ENCODE data around the gene HIPK2. TPM values are rescaled to one million over a fixed set of nuclear protein-coding genes. Genes with fewer than 3 reads are reported as not detected.
A peak's percentile ranks its signal among the peaks of the same experiment; 100 is the strongest.
"Not testable (repeated sequence)": the region's sequence is repeated elsewhere in the genome, so short reads cannot be mapped to it uniquely, and the experiment has no call there.

The HIPK2 gene
- total RNA-seq, 3 donors from 2014 or later (not counting 1 experiment from before 2014, with no cell fraction given), result 127 to 145 (median 144) TPM

DNA sequence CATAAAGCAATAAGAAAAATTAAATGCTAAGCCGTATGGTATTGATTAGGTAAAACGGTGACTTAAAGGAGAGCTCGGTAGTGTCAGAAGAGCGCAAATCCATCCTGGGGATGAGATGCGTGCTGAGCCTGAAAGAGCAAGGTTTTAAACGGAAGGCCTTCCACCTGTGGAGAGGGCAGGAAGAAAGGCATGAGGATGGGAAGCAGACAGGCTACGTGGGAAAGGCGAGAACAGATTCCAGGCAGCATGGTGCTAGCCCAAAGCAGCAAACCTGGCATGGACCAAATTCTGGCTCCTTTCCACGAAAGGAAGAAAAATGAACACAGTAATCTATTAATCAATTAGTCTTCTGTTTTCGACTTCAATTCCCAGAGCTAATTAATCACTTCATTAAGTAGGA is 103.5 kb downstream of the HIPK2 start:
- Histone ChIP-seq H3K4me3 (ENCODE audit: low read length) (no peak overlapping the region), H3K27ac (ENCODE audit: low read length) (no peak overlapping the region), H3K27me3 (ENCODE audit: control insufficient read depth, insufficient read depth, low read length) (no peaks in the 10 kb centered on the region), H3K36me3 (ENCODE audit: control insufficient read depth, insufficient read depth, low read length) (no peaks in the 10 kb centered on the region), H3K9me3 (ENCODE audit: control insufficient read depth, insufficient read depth, low read length) (no peaks in the 10 kb centered on the region), H3K4me1 (ENCODE audit: control insufficient read depth, insufficient read depth, low read length) (peaks cover 6% of the 10 kb centered on the region)
- ATAC-seq (no peak), DNase-seq (no peak)
- Mint-ChIP-seq H3K4me1 (peaks cover 42 to 55% of the 10 kb centered on the region in 2 donors), H3K9me3 (no peaks in the 10 kb centered on the region), H3K4me3 (no peak overlapping the region), H3K36me3 (no peaks in the 10 kb centered on the region), H3K27ac (peak overlapping the region; percentile 50 to 56), H3K27me3 (ENCODE audit: low read depth in 2 of 2) (no peaks in the 10 kb centered on the region)
- TF ChIP-seq, protein P1, sequence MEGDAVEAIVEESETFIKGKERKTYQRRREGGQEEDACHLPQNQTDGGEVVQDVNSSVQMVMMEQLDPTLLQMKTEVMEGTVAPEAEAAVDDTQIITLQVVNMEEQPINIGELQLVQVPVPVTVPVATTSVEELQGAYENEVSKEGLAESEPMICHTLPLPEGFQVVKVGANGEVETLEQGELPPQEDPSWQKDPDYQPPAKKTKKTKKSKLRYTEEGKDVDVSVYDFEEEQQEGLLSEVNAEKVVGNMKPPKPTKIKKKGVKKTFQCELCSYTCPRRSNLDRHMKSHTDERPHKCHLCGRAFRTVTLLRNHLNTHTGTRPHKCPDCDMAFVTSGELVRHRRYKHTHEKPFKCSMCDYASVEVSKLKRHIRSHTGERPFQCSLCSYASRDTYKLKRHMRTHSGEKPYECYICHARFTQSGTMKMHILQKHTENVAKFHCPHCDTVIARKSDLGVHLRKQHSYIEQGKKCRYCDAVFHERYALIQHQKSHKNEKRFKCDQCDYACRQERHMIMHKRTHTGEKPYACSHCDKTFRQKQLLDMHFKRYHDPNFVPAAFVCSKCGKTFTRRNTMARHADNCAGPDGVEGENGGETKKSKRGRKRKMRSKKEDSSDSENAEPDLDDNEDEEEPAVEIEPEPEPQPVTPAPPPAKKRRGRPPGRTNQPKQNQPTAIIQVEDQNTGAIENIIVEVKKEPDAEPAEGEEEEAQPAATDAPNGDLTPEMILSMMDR (IDR thresholded peaks at IDR 0.05), result no peak
- 98% methylated on average over 8 of the region's 10 CpGs for WGBS (ENCODE audit: insufficient coverage)
- intact Hi-C loops (cut with micrococcal nuclease), result no loop called here

DNA sequence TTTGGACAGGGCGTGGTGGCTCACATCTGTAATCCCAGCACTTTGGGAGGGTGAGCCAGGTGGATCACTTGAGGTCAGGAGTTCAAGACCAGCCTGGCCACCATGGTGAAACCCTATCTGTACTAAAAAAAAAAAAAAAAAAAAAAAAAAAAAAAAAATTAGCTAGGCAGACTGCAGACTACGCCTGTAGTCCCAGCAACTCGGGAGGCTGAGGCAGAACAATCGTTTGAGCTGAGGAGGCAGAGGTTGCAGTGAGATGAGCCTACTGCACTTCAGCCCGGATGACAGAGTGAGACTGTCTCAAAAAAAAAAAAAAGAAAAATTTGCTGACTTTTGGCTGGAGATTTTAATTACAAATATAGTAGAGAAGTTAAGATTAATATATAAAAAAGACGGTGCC is 104.0 kb downstream of the HIPK2 start:
- peak overlapping the region; percentile 56 to 70 for H3K27ac Mint-ChIP-seq
- H3K4me1 Mint-ChIP-seq, result peaks cover 48 to 55% of the 10 kb centered on the region in 2 donors
- Histone ChIP-seq H3K36me3 (ENCODE audit: control insufficient read depth, insufficient read depth, low read length) (no peaks in the 10 kb centered on the region), H3K4me3 (ENCODE audit: low read length) (no peak overlapping the region), H3K27ac (ENCODE audit: low read length) (no peak overlapping the region), H3K9me3 (ENCODE audit: control insufficient read depth, insufficient read depth, low read length) (no peaks in the 10 kb centered on the region), H3K27me3 (ENCODE audit: control insufficient read depth, insufficient read depth, low read length) (no peaks in the 10 kb centered on the region), H3K4me1 (ENCODE audit: control insufficient read depth, insufficient read depth, low read length) (peaks cover 6% of the 10 kb centered on the region)
- WGBS (ENCODE audit: insufficient coverage), result 91% methylated on average over 5 of the region's 6 CpGs
- no peaks in the 10 kb centered on the region for H3K36me3 Mint-ChIP-seq
- intact Hi-C loops (cut with micrococcal nuclease), result no loop called here
- DNase-seq, result no peak
- H3K4me3 Mint-ChIP-seq, result no peak overlapping the region
- no peak for ATAC-seq
- H3K27me3 Mint-ChIP-seq (ENCODE audit: low read depth in 2 of 2), result no peaks in the 10 kb centered on the region
- no peaks in the 10 kb centered on the region for H3K9me3 Mint-ChIP-seq
- TF ChIP-seq, protein P1 (IDR thresholded peaks at IDR 0.05), result no peak

DNA sequence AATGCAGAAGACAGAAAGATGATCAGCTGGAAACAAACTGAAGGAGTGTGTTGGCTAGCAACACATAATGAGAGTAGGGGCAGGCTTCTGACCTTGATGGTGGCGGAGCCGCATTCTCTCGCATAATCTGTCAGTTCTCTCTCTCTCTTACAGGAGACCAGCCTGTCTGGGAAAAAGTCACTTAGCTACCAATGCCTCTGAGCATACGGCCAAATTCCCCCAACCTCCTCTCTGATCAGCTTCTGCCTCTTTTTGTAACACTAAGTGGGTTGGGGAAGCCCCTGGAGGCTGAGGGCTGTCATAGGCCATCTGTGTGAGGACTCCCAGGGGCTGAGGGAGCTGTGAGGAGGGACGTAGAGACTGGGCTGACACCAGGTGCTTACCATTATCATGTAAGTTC is 104.6 kb downstream of the HIPK2 start:
- Histone ChIP-seq H3K27ac (ENCODE audit: low read length) (no peak overlapping the region), H3K36me3 (ENCODE audit: control insufficient read depth, insufficient read depth, low read length) (no peaks in the 10 kb centered on the region), H3K4me1 (ENCODE audit: control insufficient read depth, insufficient read depth, low read length) (peaks cover 6% of the 10 kb centered on the region), H3K4me3 (ENCODE audit: low read length) (no peak overlapping the region), H3K9me3 (ENCODE audit: control insufficient read depth, insufficient read depth, low read length) (no peaks in the 10 kb centered on the region), H3K27me3 (ENCODE audit: control insufficient read depth, insufficient read depth, low read length) (no peaks in the 10 kb centered on the region)
- H3K9me3 Mint-ChIP-seq, result no peaks in the 10 kb centered on the region
- DNase-seq, result peak in 1 of 2 donors; percentile 20
- peaks cover 50 to 57% of the 10 kb centered on the region in 2 donors for H3K4me1 Mint-ChIP-seq
- H3K4me3 Mint-ChIP-seq, result no peak overlapping the region
- intact Hi-C loops (cut with micrococcal nuclease), result no loop called here
- WGBS (ENCODE audit: insufficient coverage), result 66% methylated on average over 4 of the region's 5 CpGs
- TF ChIP-seq, protein P1 (IDR thresholded peaks at IDR 0.05), result no peak
- no peaks in the 10 kb centered on the region for H3K36me3 Mint-ChIP-seq
- no peaks in the 10 kb centered on the region for H3K27me3 Mint-ChIP-seq (ENCODE audit: low read depth in 2 of 2)
- peak; percentile 72 to 82 (median 80) for ATAC-seq
- H3K27ac Mint-ChIP-seq, result peak overlapping the region; percentile 39 to 70

DNA sequence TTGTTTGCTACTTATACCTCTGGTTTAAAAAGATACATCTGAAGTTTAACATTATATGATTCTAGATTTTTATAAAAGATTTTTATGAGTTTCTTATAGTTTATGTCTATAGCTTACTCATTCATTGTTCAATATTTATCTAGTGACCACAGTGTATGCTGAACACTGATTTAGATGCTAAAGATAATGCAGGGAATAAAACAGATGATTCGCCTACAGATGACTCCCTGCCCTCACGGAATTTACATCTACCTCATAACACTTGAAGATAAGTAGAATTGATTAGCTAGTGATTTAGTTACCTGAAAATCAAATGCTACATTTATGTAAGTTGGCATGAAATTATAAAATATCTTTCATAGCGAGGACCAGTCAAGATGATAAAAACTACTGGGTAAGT is 105.8 kb downstream of the HIPK2 start:
- WGBS (ENCODE audit: insufficient coverage), result no CpG with 5 or more reads among the region's 3 CpGs
- DNase-seq (no peak), ATAC-seq (no peak)
- Histone ChIP-seq H3K36me3 (ENCODE audit: control insufficient read depth, insufficient read depth, low read length) (no peaks in the 10 kb centered on the region), H3K4me3 (ENCODE audit: low read length) (no peak overlapping the region), H3K9me3 (ENCODE audit: control insufficient read depth, insufficient read depth, low read length) (no peaks in the 10 kb centered on the region), H3K27me3 (ENCODE audit: control insufficient read depth, insufficient read depth, low read length) (no peaks in the 10 kb centered on the region), H3K4me1 (ENCODE audit: control insufficient read depth, insufficient read depth, low read length) (peaks cover 6% of the 10 kb centered on the region), H3K27ac (ENCODE audit: low read length) (no peak overlapping the region)
- Mint-ChIP-seq H3K9me3 (no peaks in the 10 kb centered on the region), H3K4me1 (peaks cover 50% of the 10 kb centered on the region in 2 donors), H3K27me3 (ENCODE audit: low read depth in 2 of 2) (no peaks in the 10 kb centered on the region), H3K4me3 (no peak overlapping the region), H3K27ac (no peak overlapping the region), H3K36me3 (no peaks in the 10 kb centered on the region)
- intact Hi-C loops (cut with micrococcal nuclease), result no loop called here
- TF ChIP-seq, protein P1 (IDR thresholded peaks at IDR 0.05), result no peak

DNA sequence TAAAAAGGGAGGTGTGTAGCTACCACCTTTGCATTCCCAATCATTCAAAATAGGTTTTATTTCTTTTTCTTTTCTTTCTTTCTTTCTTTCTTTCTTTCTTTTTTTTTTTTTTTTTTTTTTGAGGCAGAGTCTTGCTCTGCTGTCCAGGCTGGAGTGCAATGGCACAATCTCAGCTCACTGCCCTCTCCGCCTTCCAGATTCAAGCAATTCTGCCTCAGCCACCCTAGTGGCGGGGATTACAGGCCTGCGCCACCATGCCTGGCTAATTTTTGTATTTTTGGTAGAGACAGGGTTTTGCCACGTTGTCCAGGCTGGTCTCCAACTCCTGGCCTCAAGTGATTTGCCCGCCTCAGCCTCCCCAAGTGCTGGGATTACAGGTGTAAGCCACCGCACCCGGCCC is 107.1 kb downstream of the HIPK2 start:
- ATAC-seq; H3K4me3 Mint-ChIP-seq; H3K9me3 Mint-ChIP-seq; H3K27me3 Mint-ChIP-seq (ENCODE audit: low read depth in 2 of 2); H3K27me3 ChIP-seq (ENCODE audit: control insufficient read depth, insufficient read depth, low read length); H3K36me3 ChIP-seq (ENCODE audit: control insufficient read depth, insufficient read depth, low read length); H3K27ac Mint-ChIP-seq; H3K4me1 ChIP-seq (ENCODE audit: control insufficient read depth, insufficient read depth, low read length); H3K4me3 ChIP-seq (ENCODE audit: low read length); intact Hi-C loops (cut with micrococcal nuclease); H3K9me3 ChIP-seq (ENCODE audit: control insufficient read depth, insufficient read depth, low read length); H3K36me3 Mint-ChIP-seq; DNase-seq; H3K27ac ChIP-seq (ENCODE audit: low read length): not testable (repeated sequence)
- 94% methylated on average over 6 of the region's 7 CpGs for WGBS (ENCODE audit: insufficient coverage)
- H3K4me1 Mint-ChIP-seq, result peaks cover 48% of the 10 kb centered on the region in 2 donors

Measured in natural killer cell (primary cell).